ENCODE data around the gene FBXO34. TPM values are rescaled to one million over a fixed set of nuclear protein-coding genes. Genes with fewer than 3 reads are reported as not detected.

Gene FBXO34
- total and polyA plus RNA-seq, 10 of the 15 experiments (the other 5 are each of a cell fraction or from before 2014, with no cell fraction given): 5.6 to 22.8 (median 17.6) TPM

DNA sequence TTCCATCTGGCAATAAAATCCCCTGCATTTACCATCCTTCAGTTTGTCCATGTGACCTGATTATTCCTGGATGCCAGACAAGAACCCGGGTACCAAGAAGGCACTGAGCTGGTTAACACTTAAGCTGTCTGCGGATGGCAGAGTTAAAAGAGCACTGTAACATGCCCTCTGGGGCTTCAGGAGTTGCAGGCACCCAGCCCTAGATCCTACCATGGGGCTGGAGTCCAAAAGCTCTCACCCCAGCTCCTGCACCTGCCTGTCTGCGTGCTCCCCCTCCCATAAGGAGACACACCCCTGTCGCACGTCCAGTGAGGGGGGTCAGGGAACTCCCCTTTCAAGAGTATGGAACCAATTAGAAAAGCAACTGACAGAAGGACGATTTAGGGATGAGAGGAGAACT, 14.6 kb upstream of the FBXO34 start:
- SMC1A ChIA-PET (ENCODE audit: uncharacterized antibody, unreplicated experiment): interaction anchor here (1.5 to 4.0 kb wide), 2 partner anchors 14 to 110 kb away, joined by 3 to 11 read pairs; partner anchors contain the start of gene FBXO34
- intact Hi-C loops (cut with micrococcal nuclease; ENCODE audit: unreplicated experiment): no loop called here
- CTCF ChIA-PET: interaction anchor here (0.6 to 2.3 kb wide), 3 partner anchors 13 to 98 kb away, joined by 3 to 10 read pairs (median 5); no protein-coding TSS in a partner anchor
- H3K36me3 ChIP-seq (ENCODE audit: control insufficient read depth in 2 of 2, insufficient read depth in 2 of 2, low read length in 1 of 2): no peaks in the 10 kb centered on the region
- DNase-seq (ENCODE audit: low read depth, low spot score) (no peak), FAIRE-seq (no peak), ATAC-seq (no peak)
- H3K4me2 ChIP-seq (ENCODE audit: control insufficient read depth, insufficient read depth): no peak overlapping the region
- no peaks in the 10 kb centered on the region for H3K4me1 ChIP-seq (ENCODE audit: control insufficient read depth, insufficient read depth, low read length)
- 58% methylated on average over 6 of the region's 6 CpGs for WGBS (ENCODE audit: insufficient coverage, insufficient replicate concordance, low lambda C conversion rate, missing lambda C conversion rate)
- no peak overlapping the region for H3K27ac ChIP-seq (ENCODE audit: control insufficient read depth, insufficient read depth)
- H3K4me3 ChIP-seq: no peak overlapping the region
- H3K79me2 ChIP-seq (ENCODE audit: control insufficient read depth, insufficient read depth, low read length): no peaks in the 10 kb centered on the region
- no TSS peak for BruUV-seq (replicated peaks)
- H3K9me3 ChIP-seq (replicated peaks; ENCODE audit: control insufficient read depth, insufficient read depth, low read length): no peaks in the 10 kb centered on the region
- H3K9ac ChIP-seq (ENCODE audit: control insufficient read depth, insufficient read depth, low read length): no peak overlapping the region
- no peak overlapping the region for H2AFZ ChIP-seq (ENCODE audit: control insufficient read depth, low read depth, low read length)
- RAD21 ChIA-PET (ENCODE audit: unreplicated experiment): no interaction called here
- POLR2A ChIA-PET: no interaction called here
- in situ Hi-C loops (cut with MboI): no loop called here
- no peaks in the 10 kb centered on the region for H4K20me1 ChIP-seq (ENCODE audit: control insufficient read depth, insufficient read depth)
- H3K27me3 ChIP-seq (replicated peaks in 1 of 2; ENCODE audit: control insufficient read depth in 2 of 2, insufficient read depth in 2 of 2, low read length in 1 of 2): no peaks in the 10 kb centered on the region; a peak in 2 of 4 replicates
- TF ChIP-seq EED (IDR thresholded peaks at IDR 0.05; ENCODE audit: low read depth): no peak
- no peak for TF ChIP-seq HDAC6 (IDR thresholded peaks at IDR 0.05; ENCODE audit: unreplicated experiment)
- TF ChIP-seq, protein P1, sequence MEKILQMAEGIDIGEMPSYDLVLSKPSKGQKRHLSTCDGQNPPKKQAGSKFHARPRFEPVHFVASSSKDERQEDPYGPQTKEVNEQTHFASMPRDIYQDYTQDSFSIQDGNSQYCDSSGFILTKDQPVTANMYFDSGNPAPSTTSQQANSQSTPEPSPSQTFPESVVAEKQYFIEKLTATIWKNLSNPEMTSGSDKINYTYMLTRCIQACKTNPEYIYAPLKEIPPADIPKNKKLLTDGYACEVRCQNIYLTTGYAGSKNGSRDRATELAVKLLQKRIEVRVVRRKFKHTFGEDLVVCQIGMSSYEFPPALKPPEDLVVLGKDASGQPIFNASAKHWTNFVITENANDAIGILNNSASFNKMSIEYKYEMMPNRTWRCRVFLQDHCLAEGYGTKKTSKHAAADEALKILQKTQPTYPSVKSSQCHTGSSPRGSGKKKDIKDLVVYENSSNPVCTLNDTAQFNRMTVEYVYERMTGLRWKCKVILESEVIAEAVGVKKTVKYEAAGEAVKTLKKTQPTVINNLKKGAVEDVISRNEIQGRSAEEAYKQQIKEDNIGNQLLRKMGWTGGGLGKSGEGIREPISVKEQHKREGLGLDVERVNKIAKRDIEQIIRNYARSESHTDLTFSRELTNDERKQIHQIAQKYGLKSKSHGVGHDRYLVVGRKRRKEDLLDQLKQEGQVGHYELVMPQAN (conservative IDR thresholded peaks at IDR 0.05): no peak
- TF ChIP-seq, protein P2, sequence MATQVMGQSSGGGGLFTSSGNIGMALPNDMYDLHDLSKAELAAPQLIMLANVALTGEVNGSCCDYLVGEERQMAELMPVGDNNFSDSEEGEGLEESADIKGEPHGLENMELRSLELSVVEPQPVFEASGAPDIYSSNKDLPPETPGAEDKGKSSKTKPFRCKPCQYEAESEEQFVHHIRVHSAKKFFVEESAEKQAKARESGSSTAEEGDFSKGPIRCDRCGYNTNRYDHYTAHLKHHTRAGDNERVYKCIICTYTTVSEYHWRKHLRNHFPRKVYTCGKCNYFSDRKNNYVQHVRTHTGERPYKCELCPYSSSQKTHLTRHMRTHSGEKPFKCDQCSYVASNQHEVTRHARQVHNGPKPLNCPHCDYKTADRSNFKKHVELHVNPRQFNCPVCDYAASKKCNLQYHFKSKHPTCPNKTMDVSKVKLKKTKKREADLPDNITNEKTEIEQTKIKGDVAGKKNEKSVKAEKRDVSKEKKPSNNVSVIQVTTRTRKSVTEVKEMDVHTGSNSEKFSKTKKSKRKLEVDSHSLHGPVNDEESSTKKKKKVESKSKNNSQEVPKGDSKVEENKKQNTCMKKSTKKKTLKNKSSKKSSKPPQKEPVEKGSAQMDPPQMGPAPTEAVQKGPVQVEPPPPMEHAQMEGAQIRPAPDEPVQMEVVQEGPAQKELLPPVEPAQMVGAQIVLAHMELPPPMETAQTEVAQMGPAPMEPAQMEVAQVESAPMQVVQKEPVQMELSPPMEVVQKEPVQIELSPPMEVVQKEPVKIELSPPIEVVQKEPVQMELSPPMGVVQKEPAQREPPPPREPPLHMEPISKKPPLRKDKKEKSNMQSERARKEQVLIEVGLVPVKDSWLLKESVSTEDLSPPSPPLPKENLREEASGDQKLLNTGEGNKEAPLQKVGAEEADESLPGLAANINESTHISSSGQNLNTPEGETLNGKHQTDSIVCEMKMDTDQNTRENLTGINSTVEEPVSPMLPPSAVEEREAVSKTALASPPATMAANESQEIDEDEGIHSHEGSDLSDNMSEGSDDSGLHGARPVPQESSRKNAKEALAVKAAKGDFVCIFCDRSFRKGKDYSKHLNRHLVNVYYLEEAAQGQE (IDR thresholded peaks at IDR 0.05; ENCODE audit: low read depth, low read length): no peak
- TF ChIP-seq ZSCAN29 (IDR thresholded peaks at IDR 0.05): no peak
- no peak for TF ChIP-seq SIN3A (IDR thresholded peaks at IDR 0.05; ENCODE audit: low read depth, low read length)
- TF ChIP-seq, protein P3, sequence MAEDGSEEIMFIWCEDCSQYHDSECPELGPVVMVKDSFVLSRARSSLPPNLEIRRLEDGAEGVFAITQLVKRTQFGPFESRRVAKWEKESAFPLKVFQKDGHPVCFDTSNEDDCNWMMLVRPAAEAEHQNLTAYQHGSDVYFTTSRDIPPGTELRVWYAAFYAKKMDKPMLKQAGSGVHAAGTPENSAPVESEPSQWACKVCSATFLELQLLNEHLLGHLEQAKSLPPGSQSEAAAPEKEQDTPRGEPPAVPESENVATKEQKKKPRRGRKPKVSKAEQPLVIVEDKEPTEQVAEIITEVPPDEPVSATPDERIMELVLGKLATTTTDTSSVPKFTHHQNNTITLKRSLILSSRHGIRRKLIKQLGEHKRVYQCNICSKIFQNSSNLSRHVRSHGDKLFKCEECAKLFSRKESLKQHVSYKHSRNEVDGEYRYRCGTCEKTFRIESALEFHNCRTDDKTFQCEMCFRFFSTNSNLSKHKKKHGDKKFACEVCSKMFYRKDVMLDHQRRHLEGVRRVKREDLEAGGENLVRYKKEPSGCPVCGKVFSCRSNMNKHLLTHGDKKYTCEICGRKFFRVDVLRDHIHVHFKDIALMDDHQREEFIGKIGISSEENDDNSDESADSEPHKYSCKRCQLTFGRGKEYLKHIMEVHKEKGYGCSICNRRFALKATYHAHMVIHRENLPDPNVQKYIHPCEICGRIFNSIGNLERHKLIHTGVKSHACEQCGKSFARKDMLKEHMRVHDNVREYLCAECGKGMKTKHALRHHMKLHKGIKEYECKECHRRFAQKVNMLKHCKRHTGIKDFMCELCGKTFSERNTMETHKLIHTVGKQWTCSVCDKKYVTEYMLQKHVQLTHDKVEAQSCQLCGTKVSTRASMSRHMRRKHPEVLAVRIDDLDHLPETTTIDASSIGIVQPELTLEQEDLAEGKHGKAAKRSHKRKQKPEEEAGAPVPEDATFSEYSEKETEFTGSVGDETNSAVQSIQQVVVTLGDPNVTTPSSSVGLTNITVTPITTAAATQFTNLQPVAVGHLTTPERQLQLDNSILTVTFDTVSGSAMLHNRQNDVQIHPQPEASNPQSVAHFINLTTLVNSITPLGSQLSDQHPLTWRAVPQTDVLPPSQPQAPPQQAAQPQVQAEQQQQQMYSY (CRISPR knock-in tag; IDR thresholded peaks at IDR 0.05): no peak
- TF ChIP-seq BMI1 (IDR thresholded peaks at IDR 0.05; ENCODE audit: borderline replicate concordance): no peak
- TF ChIP-seq MEF2B (IDR thresholded peaks at IDR 0.05; ENCODE audit: partially characterized antibody, poor library complexity, severe bottlenecking): no peak
- TF ChIP-seq, protein P4, sequence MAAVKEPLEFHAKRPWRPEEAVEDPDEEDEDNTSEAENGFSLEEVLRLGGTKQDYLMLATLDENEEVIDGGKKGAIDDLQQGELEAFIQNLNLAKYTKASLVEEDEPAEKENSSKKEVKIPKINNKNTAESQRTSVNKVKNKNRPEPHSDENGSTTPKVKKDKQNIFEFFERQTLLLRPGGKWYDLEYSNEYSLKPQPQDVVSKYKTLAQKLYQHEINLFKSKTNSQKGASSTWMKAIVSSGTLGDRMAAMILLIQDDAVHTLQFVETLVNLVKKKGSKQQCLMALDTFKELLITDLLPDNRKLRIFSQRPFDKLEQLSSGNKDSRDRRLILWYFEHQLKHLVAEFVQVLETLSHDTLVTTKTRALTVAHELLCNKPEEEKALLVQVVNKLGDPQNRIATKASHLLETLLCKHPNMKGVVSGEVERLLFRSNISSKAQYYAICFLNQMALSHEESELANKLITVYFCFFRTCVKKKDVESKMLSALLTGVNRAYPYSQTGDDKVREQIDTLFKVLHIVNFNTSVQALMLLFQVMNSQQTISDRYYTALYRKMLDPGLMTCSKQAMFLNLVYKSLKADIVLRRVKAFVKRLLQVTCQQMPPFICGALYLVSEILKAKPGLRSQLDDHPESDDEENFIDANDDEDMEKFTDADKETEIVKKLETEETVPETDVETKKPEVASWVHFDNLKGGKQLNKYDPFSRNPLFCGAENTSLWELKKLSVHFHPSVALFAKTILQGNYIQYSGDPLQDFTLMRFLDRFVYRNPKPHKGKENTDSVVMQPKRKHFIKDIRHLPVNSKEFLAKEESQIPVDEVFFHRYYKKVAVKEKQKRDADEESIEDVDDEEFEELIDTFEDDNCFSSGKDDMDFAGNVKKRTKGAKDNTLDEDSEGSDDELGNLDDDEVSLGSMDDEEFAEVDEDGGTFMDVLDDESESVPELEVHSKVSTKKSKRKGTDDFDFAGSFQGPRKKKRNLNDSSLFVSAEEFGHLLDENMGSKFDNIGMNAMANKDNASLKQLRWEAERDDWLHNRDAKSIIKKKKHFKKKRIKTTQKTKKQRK (IDR thresholded peaks at IDR 0.05; ENCODE audit: low read depth, low read length): no peak
- TF ChIP-seq PML (IDR thresholded peaks at IDR 0.05; ENCODE audit: low read length): no peak

Data from GM12878 (cell line).